Lower lobe of right lung (tissue), 2 donors: ENCODE results near the gene GJA3. TPM values are rescaled to one million over a fixed set of nuclear protein-coding genes. Genes with fewer than 3 reads are reported as not detected.

Source experiments
- ATAC-seq, 2 donors: fragments of 200-7000 bp; cut with Tn5 transposase; one replicate each; pipeline ENCODE4 v1.9.1; 2020 to 2022; ENCODE audit warnings: mild to moderate bottlenecking in 2 of 2, moderate library complexity in 2 of 2
- DNase-seq: peaks from one replicate; pipeline ENCODE4 v3.0.0-alpha.2; 2020
- H3K27ac ChIP-seq: fragments of 200-600 bp; one replicate; pipeline ENCODE4 v1.8.0; 2022
- H3K27me3 ChIP-seq: fragments of 200-600 bp; one replicate; pipeline ENCODE4 v1.8.0; 2022; ENCODE audit warnings: low read depth
- H3K36me3 ChIP-seq: fragments of 200-600 bp; one replicate; pipeline ENCODE4 v1.8.0; 2022; ENCODE audit warnings: mild to moderate bottlenecking
- H3K4me1 ChIP-seq: fragments of 200-600 bp; one replicate; pipeline ENCODE4 v1.8.0; 2022
- H3K4me3 ChIP-seq: fragments of 200-600 bp; one replicate; pipeline ENCODE4 v1.8.0; 2022; ENCODE audit warnings: mild to moderate bottlenecking
- H3K9me3 ChIP-seq: fragments of 200-600 bp; one replicate; pipeline ENCODE4 v1.8.0; 2022
- intact Hi-C: fragments of 100-400 bp; cut with DNase I; formaldehyde crosslinking; loops from one replicate; pipeline ENCODE4 v1.11.0; 2022
- total RNA-seq: library from RNA; stranded (reverse); fragmentation: NEBNext Ultra II Directional; extraction: Animal tissue kit (Norgen Biotek cat#: 25700); gene quantifications from one replicate; pipeline ENCODE4 v1.2.1, GENCODE V29; 2021
- TF ChIP-seq, protein P1 (sequence below): fragments of 200-600 bp; IDR thresholded peaks from one replicate; pipeline ENCODE4 v1.8.0; 2022; ENCODE audit warnings: antibody characterized with exemption, mild to moderate bottlenecking
- donor health status: DM: no; HTN: yes; CAD: no; lungs with severe emphysema.

GJA3 gene
- total RNA-seq, 1 donor from 2014 or later = not detected

DNA sequence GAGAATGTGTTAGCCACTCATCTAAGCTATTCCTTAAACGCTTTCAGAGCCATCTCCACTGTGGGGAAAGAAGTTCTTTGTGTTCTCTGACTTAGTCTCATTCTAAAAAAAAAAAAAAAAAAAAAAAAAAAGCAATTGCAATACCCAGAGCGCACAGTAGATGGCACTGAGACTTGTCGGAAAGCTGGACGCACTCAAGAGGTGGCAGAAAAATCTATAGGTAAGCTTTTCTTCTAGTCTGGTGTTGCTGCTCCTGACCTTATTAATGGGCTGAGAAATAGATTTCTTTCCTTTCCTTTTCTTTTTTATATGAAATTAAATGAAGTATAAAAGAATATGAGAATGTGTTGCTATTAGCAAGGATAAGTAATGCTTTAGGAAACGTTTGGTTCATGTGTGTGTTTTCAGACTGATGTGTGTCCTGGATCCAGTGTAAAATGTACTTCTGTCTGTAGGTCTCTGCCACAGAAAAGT, 36.5 kb upstream of the GJA3 start:
- no peaks in the 10 kb centered on the region for H3K36me3 ChIP-seq
- peaks cover 19% of the 10 kb centered on the region for H3K4me1 ChIP-seq
- H3K27ac ChIP-seq = no peak overlapping the region
- TF ChIP-seq, protein P1, sequence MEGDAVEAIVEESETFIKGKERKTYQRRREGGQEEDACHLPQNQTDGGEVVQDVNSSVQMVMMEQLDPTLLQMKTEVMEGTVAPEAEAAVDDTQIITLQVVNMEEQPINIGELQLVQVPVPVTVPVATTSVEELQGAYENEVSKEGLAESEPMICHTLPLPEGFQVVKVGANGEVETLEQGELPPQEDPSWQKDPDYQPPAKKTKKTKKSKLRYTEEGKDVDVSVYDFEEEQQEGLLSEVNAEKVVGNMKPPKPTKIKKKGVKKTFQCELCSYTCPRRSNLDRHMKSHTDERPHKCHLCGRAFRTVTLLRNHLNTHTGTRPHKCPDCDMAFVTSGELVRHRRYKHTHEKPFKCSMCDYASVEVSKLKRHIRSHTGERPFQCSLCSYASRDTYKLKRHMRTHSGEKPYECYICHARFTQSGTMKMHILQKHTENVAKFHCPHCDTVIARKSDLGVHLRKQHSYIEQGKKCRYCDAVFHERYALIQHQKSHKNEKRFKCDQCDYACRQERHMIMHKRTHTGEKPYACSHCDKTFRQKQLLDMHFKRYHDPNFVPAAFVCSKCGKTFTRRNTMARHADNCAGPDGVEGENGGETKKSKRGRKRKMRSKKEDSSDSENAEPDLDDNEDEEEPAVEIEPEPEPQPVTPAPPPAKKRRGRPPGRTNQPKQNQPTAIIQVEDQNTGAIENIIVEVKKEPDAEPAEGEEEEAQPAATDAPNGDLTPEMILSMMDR = peak; percentile 74
- no peak overlapping the region for H3K4me3 ChIP-seq
- peaks cover 47% of the 10 kb centered on the region for H3K27me3 ChIP-seq
- intact Hi-C loops = no loop called here
- H3K9me3 ChIP-seq = no peaks in the 10 kb centered on the region
- ATAC-seq = peak; percentile 50 to 63
- DNase-seq = no peak

DNA sequence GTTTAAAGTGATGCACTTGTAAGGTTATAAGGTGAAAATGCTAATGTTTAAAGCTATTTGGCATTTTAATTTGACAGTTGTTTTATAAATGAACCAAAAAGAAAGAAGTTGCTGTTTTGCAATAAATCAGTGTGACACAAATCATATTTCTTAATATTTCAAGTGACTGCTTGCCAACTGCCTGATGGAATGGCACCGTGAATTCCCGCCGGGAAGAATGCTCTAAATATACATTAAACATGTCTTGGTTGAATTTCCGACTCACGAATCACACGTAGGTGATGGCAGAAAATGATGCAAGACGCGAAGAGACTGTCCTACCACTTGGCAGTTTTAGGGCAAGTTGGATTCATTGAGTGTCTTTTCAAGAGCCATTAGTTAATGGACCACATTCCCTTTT, 34.9 kb upstream of the GJA3 start:
- Histone ChIP-seq H3K27ac (no peak overlapping the region), H3K27me3 (peaks cover 63% of the 10 kb centered on the region), H3K4me1 (peaks cover 29% of the 10 kb centered on the region)

GRCh38 chr13:20193907-20194631, 33.2 kb upstream of the GJA3 start:
- TF ChIP-seq, protein P1 = no peak
- DNase-seq (no peak), ATAC-seq (no peak)
- no peaks in the 10 kb centered on the region for H3K36me3 ChIP-seq
- peaks cover 29% of the 10 kb centered on the region for H3K4me1 ChIP-seq
- H3K9me3 ChIP-seq = no peaks in the 10 kb centered on the region
- peaks cover 69% of the 10 kb centered on the region for H3K27me3 ChIP-seq
- H3K4me3 ChIP-seq = peak overlapping the region; percentile 60
- H3K27ac ChIP-seq = no peak overlapping the region
- intact Hi-C loops = no loop called here

More for the DNA sequence above, 34.9 kb upstream of the GJA3 start:
- TF ChIP-seq, protein P1 = no peak
- Histone ChIP-seq H3K4me3 (no peak overlapping the region), H3K36me3 (no peaks in the 10 kb centered on the region), H3K9me3 (no peaks in the 10 kb centered on the region)
- DNase-seq (no peak), ATAC-seq (no peak)
- intact Hi-C loops = no loop called here

DNA sequence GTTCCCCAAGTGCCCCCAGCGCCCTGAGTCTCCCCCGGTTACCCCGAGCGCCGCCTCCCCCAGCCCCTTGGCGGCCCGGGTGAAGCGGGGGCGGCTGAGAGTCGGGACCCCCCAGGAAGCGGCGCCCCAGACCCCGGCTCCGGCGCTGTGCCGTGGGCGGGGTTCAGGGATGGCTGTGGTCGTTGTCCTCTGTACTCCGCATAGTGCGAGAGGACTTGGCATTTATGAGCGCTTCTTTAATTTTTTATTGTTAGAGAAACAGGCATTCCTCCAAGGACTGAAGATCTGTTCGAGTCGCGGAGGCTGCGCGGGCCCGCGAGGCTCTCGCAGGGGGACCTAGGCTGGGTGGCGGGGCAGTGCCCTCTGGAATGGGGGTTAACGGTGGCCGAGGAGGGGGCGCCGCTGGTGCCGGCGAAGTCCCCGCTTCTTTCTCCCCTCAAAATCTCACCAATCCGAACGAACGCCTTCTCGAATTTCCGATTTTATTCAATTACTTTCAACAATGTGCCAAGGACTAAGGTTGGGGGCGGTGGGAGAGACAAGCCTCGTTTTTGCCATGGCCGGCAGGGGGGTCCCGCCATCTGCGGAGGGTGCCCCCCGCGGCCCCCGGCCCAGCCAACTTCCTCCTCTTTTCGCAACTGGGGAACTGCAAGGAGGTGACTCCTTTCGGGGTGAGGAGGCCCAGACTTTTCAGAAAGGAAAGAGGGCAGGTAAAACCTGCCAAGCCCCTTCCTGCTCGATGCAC, 32.5 kb upstream of the GJA3 start:
- Histone ChIP-seq H3K27me3 (peaks cover 69% of the 10 kb centered on the region), H3K27ac (no peak overlapping the region), H3K36me3 (no peaks in the 10 kb centered on the region), H3K4me1 (peaks cover 29% of the 10 kb centered on the region), H3K9me3 (no peaks in the 10 kb centered on the region), H3K4me3 (peak overlapping the region; percentile 60)
- DNase-seq (no peak), ATAC-seq (peak; percentile 11 to 20)
- intact Hi-C loops = no loop called here
- TF ChIP-seq, protein P1 = no peak

DNA sequence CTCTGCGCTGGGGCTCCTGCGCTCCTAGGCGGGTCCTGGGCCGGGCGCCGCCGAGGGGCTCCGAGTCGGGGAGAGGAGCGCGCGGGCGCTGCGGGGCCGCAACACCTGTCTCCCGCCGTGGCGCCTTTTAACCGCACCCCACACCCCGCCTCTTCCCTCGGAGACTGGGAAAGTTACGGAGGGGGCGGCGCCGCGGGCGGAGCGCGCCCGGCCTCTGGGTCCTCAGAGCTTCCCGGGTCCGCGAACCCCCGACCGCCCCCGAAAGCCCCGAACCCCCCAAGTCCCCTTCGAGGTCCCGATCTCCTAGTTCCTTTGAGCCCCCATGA, 31.9 kb upstream of the GJA3 start, which contains the start of gene GJB2:
Gene GJB2, minus strand, starts transcription at position 103 of the 326 bp plus-strand sequence. CDS start 3,357 bp downstream, outside the sequence.
- Histone ChIP-seq H3K36me3 (no peaks in the 10 kb centered on the region), H3K27ac (no peak within 1 kb of the TSS), H3K4me1 (peaks cover 29% of the 10 kb centered on the region), H3K27me3 (peaks cover 69% of the 10 kb centered on the region), H3K9me3 (no peaks in the 10 kb centered on the region), H3K4me3 (peak within 1 kb of the TSS; percentile 60)
- ATAC-seq (peak; percentile 52 to 70), DNase-seq (no peak)
- TF ChIP-seq, protein P1 = no peak
- intact Hi-C loops = no loop called here
